ENCODE measurements around the gene CAPNS1. TPM values are rescaled to one million over a fixed set of nuclear protein-coding genes. Genes with fewer than 3 reads are reported as not detected.
A peak's percentile ranks its signal among the peaks of the same experiment; 100 is the strongest.
"Not testable (repeated sequence)": the region's sequence is repeated elsewhere in the genome, so short reads cannot be mapped to it uniquely, and the experiment has no call there.

The CAPNS1 gene
- total RNA-seq, 1 donor from 2014 or later, result 649 TPM

GRCh38 chr19:36114721-36115452 is 25.0 kb upstream of the CAPNS1 start, which contains the start of gene POLR2I:
Gene POLR2I (minus strand): TSS chr19:36114875. CDS start chr19:36114856, 19 bp downstream.
- DNase-seq (ENCODE audit: low spot score), result peak; percentile 100

- DNase-seq (ENCODE audit: low spot score), result peak; percentile 90
Measured at GRCh38 chr19:36115453-36116343, 24.2 kb upstream of the CAPNS1 start, which contains the start of gene TBCB. Gene TBCB (plus strand): TSS chr19:36115468. CDS start chr19:36115561, 93 bp downstream.

DNA sequence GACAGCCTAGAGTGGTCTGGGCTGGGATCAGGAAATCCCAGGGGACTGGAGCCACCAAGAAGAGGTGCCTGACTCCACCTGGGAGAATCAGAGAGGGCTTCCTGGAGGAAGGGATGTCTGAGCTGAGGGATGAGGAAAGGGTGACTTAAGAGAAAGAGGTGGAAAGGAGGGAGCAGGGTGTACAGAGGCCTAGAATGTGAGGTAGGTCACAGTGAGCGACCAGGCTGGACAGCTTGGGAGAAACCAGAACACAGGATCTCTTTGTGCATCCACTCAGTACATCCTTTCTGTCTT is 23.6 kb upstream of the CAPNS1 start:
- no peak for DNase-seq (ENCODE audit: low spot score)

- no peak for DNase-seq (ENCODE audit: low spot score)
Measured at GRCh38 chr19:36120092-36120983, 19.5 kb upstream of the CAPNS1 start.

GRCh38 chr19:36120984-36121358 is 18.9 kb upstream of the CAPNS1 start:
- DNase-seq (ENCODE audit: low spot score), result no peak

GRCh38 chr19:36121486-36122124 is 18.3 kb upstream of the CAPNS1 start:
- DNase-seq (ENCODE audit: low spot score), result no peak

DNA sequence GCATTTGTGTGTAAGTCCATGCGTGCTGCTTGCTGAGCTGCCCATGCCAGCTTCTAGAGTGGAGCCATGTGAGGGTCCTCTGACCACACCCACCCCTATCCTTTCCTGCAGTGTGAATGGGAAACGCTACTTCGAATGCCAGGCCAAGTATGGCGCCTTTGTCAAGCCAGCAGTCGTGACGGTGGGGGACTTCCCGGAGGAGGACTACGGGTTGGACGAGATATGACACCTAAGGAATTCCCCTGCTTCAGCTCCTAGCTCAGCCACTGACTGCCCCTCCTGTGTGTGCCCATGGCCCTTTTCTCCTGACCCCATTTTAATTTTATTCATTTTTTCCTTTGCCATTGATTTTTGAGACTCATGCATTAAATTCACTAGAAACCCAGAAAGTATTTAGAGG is 14.3 kb upstream of the CAPNS1 start:
- DNase-seq (ENCODE audit: low spot score), result no peak

DNA sequence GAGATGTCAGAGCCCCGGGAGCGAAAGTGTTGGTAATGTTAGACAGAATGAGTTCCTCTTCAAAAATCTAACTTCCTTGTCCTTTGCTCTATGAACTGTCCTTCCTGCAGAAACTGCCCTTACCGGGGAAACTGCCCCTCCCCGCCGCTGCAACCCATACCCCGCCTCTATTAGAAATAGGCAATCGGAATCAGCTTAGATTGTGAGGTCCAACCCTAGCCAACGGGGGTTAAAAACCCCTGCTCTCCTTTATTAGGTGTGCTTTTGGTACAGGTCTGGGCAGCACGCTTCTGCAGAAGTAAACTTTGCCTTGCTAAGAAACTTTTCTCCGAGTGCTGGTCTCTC is 11.5 kb upstream of the CAPNS1 start:
- DNase-seq (ENCODE audit: low spot score), result no peak

- DNase-seq (ENCODE audit: low spot score), result not testable (repeated sequence)
Measured at GRCh38 chr19:36131221-36131620, 8.6 kb upstream of the CAPNS1 start.

- not testable (repeated sequence) for DNase-seq (ENCODE audit: low spot score)
Measured at GRCh38 chr19:36134867-36135266, 5.0 kb upstream of the CAPNS1 start.

GRCh38 chr19:36136964-36137686 is 2.7 kb upstream of the CAPNS1 start:
- peak; percentile 89 for DNase-seq (ENCODE audit: low spot score)

- no peak for DNase-seq (ENCODE audit: low spot score)
Measured at GRCh38 chr19:36139120-36139472, 770 bp upstream of the CAPNS1 start.

DNA sequence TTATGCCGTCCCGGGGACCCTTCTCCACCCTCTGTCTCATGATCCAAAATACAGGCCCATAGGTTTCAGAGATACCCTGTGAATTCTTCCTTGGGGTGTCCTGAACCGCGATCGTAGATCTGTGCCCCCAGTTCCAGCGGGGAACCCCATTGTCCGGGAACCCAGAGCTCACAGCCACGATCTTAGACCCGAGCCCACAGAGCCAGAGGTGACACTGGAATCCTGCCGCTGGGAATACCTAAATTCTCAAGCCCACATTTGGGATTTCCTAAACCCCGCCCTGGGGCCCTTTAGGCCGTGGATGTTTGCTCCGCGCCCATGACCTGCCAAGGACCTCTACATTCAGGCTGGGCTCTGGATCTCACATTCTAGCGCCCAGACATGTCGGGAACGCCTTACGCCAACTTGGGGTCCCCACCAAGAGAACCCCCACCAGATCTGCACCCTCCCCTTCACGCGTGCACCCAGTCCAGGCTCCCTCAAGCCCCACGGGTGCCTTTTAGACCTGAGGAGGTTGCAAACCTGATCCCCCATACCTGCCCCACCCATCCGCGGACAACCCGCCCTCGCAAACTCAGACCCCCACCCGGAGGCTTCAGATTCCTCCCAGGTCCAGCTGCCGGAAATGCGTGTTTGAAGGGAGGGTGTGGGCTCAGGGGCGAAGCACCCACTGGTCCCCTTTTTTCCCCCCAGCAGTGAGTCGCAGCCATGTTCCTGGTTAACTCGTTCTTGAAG is 605 bp downstream of the CAPNS1 start:
- DNase-seq (ENCODE audit: low spot score), result peak; percentile 65

DNA sequence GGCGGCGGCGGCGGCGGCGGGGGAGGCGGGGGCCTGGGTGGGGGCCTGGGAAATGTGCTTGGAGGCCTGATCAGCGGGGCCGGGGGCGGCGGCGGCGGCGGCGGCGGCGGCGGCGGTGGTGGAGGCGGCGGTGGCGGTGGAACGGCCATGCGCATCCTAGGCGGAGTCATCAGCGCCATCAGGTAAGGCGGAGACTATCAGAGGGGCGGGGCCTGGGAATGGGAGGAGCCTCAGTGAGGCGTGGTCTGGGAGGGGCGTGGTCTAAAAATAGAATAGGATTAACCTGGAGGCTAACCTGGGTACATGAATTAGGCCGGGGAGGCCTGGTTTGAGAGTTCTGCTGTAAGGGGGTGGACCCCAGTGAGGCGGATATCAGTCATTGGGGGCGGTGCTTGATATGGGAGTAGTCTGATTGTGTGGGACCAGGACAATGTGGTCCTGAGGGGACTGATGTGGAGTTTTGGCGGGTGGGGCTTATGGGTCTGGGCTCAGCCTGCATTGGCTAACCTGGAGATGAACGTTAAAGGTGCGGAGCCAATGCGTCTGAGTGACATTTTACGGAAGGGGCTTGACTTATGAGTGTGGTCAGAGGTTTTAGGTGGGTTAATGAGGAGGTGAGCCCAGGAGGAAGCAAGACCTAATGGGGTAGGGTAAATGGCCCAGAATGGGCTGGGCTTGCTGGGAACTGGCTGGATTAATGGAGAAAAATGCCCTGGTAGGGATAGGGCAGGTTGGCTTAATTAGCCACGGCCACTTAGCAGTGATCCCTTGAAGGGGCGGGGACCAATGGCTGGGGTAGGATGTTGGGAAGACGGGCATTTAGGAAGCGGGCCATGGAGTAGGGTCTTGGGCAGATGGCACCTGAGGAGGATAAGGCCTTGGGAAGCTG is 1.4 kb downstream of the CAPNS1 start:
- DNase-seq (ENCODE audit: low spot score), result peak; percentile 91

DNA sequence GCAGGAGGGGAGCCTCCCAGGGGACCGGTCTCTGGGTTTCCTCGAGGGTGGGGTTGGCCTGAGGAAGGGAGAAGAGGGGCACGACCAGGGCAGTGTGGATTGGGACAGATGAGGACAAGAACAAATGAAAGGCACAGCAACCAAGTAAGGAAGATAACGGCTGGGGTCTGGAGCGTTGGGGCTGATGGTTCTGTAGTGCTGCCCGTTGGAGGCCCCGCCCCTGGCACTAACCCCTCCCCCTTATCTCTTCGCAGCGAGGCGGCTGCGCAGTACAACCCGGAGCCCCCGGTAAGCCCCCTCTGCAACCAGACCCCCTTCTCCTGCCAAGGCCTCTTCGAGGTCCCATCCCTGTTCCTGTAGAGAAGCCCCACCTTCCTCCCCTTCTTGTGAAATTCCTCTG is 2.2 kb downstream of the CAPNS1 start:
- no peak for DNase-seq (ENCODE audit: low spot score)

DNA sequence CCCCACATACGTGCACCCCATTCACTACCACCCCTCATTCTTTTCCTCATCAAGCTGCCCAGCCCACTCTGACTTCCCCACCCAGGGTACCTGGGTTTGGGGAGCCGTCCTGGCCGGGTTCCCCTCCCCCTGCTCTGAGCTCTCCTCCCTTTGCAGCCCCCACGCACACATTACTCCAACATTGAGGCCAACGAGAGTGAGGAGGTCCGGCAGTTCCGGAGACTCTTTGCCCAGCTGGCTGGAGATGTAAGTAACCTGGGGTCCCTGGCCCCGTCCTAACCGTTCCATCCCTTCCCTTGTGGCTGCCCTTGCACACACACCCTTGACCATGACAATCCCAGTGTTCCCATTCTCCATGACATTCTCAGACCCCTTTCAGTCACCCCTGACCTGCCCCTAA is 2.6 kb downstream of the CAPNS1 start:
- DNase-seq (ENCODE audit: low spot score), result no peak

DNA sequence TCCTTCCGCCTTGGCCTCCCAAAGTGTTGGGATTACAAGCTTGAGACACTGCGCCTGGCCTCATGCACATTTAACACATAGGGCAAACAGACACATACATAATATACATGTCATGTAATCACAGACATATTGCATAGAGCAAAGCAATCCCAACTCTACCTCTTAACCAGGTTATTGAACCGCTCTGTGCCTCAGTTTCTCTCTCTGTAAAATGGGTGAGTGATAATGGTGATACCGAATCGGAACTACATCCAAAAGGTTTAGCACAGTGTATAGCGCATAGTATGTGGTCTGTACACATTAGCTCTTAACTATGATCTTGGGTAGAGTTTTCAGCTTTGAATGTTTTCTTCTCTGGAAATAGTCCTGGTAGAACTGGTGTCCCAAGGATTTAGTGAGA is 4.8 kb downstream of the CAPNS1 start:
- DNase-seq (ENCODE audit: low spot score), result no peak

GRCh38 chr19:36149673-36150406 is 10.0 kb downstream of the CAPNS1 start:
- no peak for DNase-seq (ENCODE audit: low spot score)

- DNase-seq (ENCODE audit: low spot score), result no peak
Measured at GRCh38 chr19:36150586-36150985, 10.7 kb downstream of the CAPNS1 start.

Data from ureter (tissue), 1 donor.